ENCODE measurements around the gene ZSCAN2.

ZSCAN2 gene

DNA sequence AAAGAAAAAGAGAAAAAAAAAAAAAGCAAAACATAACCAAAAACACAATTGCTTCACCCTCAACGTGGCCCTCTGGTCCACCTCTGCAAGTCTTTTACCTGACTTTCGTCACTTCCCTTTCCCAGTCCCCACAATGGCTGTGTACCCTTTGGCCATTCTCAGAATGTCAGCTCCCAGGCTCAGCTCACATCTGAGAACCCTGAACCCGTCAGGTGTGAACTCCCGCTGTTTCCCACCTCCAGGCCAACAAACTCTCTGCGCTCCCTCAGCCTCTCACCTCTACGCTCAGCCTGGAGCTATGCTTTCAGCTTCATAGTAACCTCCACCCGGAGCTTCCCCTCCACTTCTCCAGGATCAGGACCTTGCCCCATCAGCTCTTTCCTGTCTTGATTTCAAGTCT is 23.6 kb downstream of the ZSCAN2 start:
- TF ChIP-seq, protein P1, sequence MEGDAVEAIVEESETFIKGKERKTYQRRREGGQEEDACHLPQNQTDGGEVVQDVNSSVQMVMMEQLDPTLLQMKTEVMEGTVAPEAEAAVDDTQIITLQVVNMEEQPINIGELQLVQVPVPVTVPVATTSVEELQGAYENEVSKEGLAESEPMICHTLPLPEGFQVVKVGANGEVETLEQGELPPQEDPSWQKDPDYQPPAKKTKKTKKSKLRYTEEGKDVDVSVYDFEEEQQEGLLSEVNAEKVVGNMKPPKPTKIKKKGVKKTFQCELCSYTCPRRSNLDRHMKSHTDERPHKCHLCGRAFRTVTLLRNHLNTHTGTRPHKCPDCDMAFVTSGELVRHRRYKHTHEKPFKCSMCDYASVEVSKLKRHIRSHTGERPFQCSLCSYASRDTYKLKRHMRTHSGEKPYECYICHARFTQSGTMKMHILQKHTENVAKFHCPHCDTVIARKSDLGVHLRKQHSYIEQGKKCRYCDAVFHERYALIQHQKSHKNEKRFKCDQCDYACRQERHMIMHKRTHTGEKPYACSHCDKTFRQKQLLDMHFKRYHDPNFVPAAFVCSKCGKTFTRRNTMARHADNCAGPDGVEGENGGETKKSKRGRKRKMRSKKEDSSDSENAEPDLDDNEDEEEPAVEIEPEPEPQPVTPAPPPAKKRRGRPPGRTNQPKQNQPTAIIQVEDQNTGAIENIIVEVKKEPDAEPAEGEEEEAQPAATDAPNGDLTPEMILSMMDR (IDR thresholded peaks at IDR 0.05; ENCODE audit: control extremely low read depth, extremely low read depth, low read depth, missing control alignments) = no peak
- ChIA-PET CTCF (interaction anchor here (1.1 to 1.3 kb wide), 3 partner anchors 12 to 53 kb away, joined by 3 to 5 read pairs (median 4); no protein-coding TSS in a partner anchor), POLR2A (interaction anchor here (0.5 to 0.6 kb wide), 3 partner anchors 22 to 83 kb away, joined by 3 to 5 read pairs (median 3); no protein-coding TSS in a partner anchor)
- DNase-seq (ENCODE audit: extremely low spot score) = no peak

DNA sequence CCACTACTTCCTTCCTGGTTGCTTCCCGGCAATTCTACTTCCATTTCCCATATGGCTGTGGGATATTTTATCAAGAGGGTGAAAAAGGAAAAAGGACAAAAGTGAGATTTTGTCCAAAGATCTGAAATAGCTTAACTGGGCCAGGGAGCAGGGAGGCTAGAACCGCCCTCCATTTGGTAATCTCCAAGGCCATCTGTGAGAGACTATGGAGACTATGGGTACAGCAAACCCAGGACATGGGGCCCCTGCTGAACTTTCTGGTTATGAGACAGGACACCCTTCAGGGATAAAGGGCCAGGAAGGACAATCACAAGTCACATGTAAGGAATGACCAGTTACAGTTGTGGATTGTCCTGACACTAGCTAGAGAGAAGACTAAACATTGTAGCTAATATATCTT is 24.3 kb downstream of the ZSCAN2 start:
- POLR2A ChIA-PET = no interaction called here
- no peak for DNase-seq (ENCODE audit: extremely low spot score)
- CTCF ChIA-PET = interaction anchor here (1.0 to 1.5 kb wide), 5 partner anchors 13 to 29 kb away, joined by 3 to 6 read pairs (median 4); partner anchors contain the start of gene WDR73
- TF ChIP-seq, protein P1 (IDR thresholded peaks at IDR 0.05; ENCODE audit: control extremely low read depth, extremely low read depth, low read depth, missing control alignments) = no peak

DNA sequence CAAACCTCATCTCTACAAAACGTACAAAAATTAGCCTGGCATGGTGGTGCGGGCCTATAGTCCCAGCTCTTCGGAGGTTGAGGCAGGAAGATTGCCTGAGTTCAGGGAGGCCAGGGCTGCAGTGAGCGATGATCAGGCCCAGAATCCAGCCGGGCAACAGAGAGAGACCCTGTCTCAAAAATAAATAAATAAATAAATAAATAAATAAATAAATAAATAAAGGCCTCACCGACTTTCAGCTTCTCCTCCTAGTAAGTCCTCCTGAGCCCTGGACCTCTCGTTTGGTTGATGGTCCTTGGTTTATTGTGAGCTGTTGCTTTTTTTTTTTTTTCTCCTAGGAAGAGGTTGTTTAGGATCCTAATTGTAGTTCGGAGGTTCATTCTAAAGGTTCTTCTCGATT is 28.2 kb downstream of the ZSCAN2 start:
- CTCF ChIA-PET = interaction anchor here (2.1 to 2.2 kb wide), 2 partner anchors 15 to 41 kb away, joined by 5 to 7 read pairs; no protein-coding TSS in a partner anchor
- TF ChIP-seq, protein P1 (IDR thresholded peaks at IDR 0.05; ENCODE audit: control extremely low read depth, extremely low read depth, low read depth, missing control alignments) = no peak
- POLR2A ChIA-PET = no interaction called here
- DNase-seq (ENCODE audit: extremely low spot score) = no peak

DNA sequence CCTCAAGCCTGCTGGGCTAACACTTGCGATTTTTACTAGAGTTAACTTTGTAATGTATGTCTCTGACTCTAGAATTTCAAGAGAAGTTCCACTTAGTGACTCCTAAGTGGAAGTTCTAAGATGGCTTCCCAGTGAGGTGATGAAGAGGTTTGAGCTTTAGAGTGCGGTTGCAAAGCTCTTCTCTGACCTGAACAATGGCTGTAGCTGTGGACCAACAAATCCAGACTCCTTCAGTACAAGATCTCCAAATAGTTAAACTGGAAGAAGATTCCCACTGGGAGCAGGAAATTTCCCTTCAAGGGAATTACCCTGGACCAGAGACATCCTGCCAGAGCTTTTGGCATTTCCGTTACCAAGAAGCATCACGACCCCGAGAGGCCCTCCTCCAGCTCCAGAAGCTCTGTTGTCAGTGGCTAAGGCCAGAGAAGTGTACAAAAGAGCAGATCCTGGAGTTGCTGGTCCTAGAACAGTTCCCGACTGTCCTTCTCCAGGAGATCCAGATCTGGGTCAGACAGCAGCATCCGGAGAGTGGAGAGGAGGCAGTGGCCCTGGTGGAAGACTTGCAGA is 31.0 kb downstream of the ZSCAN2 start:
- TF ChIP-seq, protein P1 (IDR thresholded peaks at IDR 0.05; ENCODE audit: control extremely low read depth, extremely low read depth, low read depth, missing control alignments) = no peak
- ChIA-PET CTCF (interaction anchor here (1.0 to 2.6 kb wide), 12 partner anchors 11 to 140 kb away, joined by 3 to 9 read pairs (median 6); partner anchors contain the start of gene NMB), POLR2A (no interaction called here)
- no peak for DNase-seq (ENCODE audit: extremely low spot score)

DNA sequence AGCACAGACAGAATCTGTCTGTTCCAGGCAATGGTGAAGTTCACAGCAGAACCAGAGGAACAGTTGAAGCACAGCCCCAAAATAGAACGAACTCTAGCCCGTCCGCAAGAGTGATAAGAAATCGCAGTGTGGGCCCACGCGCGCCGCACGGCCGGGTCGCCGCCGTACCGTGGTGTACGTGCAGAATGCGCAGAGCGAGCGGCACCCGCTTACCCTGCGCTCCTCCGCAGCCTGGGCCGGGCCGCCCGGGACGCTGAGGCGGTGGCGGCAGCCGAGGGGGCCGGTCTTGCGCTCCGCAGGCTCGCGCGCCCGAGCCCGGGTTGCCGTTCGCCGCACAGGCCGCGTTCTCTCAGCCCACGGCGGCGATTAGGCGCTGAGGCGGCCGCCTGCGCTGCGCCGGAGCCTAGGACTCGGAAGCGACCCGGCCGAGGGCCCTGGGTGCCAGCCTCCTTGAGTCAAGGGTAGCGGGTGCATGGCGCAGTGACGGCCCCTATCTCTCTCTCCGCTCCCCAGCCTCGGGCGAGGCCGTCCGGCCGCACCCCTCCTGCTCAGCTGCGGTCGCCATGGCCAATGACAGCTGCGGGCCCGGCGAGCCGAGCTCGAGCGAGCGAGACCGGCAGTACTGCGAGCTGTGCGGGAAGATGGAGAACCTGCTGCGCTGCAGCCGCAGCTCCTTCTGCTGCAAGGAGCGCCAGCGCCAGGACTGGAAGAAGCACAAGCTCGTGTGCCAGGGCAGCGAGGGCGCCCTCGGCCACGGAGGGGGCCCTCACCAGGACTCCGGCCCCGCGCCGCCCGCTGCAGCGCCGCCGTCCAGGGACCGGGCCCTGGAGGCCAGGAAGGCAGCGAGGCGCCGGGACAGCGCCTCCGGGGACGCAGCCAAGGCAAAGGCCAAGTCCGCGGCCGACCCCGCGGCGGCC is 32.8 kb downstream of the ZSCAN2 start:
- ChIA-PET POLR2A (no interaction called here), CTCF (interaction anchor here (1.1 to 2.5 kb wide), 3 partner anchors 22 to 63 kb away, joined by 3 to 6 read pairs (median 4); no protein-coding TSS in a partner anchor)
- DNase-seq (ENCODE audit: extremely low spot score) = peak; percentile 47
- TF ChIP-seq, protein P1 (IDR thresholded peaks at IDR 0.05; ENCODE audit: control extremely low read depth, extremely low read depth, low read depth, missing control alignments) = no peak

DNA sequence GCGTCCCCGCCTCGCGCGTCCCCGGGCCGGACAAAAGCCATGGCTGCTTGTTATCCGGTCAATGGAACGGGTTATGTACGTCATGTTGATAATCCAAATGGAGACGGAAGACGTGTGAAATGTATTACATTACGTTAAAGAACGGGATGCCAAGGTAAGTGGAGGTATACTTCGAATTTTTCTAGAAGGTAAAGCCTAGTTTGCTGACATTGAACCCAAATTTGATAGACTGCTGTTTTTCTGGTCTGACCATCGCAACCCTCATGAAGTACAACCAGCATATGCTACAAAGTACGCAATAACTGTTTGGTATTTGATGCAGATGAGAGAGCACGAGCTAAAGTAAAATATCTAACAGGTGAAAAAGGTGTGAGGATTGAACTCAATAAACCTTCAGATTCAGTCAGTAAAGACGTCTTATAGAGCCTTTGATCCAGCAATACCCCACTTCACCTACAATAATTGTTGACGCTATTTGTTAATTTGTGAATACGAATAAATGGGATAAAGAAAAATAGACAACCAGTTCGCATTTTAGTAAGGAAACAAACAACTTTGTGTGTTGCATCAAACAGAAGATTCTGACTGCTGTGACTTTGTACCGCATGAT is 33.5 kb downstream of the ZSCAN2 start:
- ChIA-PET CTCF (interaction anchor here (0.9 to 2.5 kb wide), 4 partner anchors 15 to 64 kb away, joined by 3 to 6 read pairs (median 4); no protein-coding TSS in a partner anchor), POLR2A (no interaction called here)
- DNase-seq (ENCODE audit: extremely low spot score) = no peak
- TF ChIP-seq, protein P1 (IDR thresholded peaks at IDR 0.05; ENCODE audit: control extremely low read depth, extremely low read depth, low read depth, missing control alignments) = no peak
